ENCODE results near the gene EIF2S3B. TPM values are rescaled to one million over a fixed set of nuclear protein-coding genes. Genes with fewer than 3 reads are reported as not detected.
"Not testable (repeated sequence)": the region's sequence is repeated elsewhere in the genome, so short reads cannot be mapped to it uniquely, and the experiment has no call there.

Gene EIF2S3B
- 0.78 and 1.0 TPM in 2 replicates for total RNA-seq (2014; rRNA removed; shearing (Covaris generic); ENCODE audit: low replicate concordance)

GRCh38 chr12:10505620-10506019 is at the start of gene EIF2S3B:
EIF2S3B (plus strand) TSS chr12:10505890; CDS start chr12:10505903, 13 bp downstream.
- Histone ChIP-seq H3K36me3 (ENCODE audit: insufficient read depth, low read length) (no peaks in the 10 kb centered on the region), H3K4me3 (ENCODE audit: low read length) (no peak within 1 kb of the TSS), H2AFZ (ENCODE audit: low read length) (no peak within 1 kb of the TSS), H3K9me2 (replicated peaks; ENCODE audit: insufficient read depth, low read length) (no peaks in the 10 kb centered on the region), H3K4me1 (ENCODE audit: low read length) (peaks cover 4% of the 10 kb centered on the region), H3K9me3 (ENCODE audit: low read length) (no peaks in the 10 kb centered on the region), H3K9ac (ENCODE audit: low read length) (no peak within 1 kb of the TSS), H3K4me2 (ENCODE audit: low read depth, low read length, poor library complexity, severe bottlenecking) (no peak within 1 kb of the TSS), H3K27me3 (ENCODE audit: low read length) (no peaks in the 10 kb centered on the region), H3K79me2 (ENCODE audit: low read length) (no peaks in the 10 kb centered on the region), H3K27ac (ENCODE audit: low read length) (no peak within 1 kb of the TSS), H4K20me1 (ENCODE audit: insufficient read depth, low read depth, low read length) (no peaks in the 10 kb centered on the region)
- DNase-seq, result no peak

DNA sequence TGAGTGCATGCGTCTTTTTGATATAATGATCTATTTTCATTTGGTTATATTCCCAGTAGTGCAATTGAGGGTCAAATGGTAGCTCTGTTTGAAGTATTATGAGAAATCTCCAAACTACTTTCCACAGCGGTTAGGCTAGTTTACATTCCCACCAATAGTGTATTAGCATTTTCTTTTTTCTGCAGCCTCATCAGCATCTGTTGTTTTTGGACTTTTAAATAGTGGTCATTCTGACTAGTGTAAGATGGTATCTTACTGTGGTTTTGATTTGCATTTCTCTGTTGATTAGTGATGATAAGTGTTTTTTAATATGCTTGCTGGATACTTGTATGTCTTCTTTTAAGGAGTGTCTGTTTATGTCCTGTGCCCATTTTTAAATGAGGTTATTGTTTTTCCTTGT is 48.8 kb upstream of the EIF2S3B start:
- Histone ChIP-seq H3K4me1 (ENCODE audit: low read length) (no peaks in the 10 kb centered on the region), H3K4me3 (ENCODE audit: low read length) (no peak overlapping the region), H2AFZ (ENCODE audit: low read length) (no peak overlapping the region), H3K9me2 (replicated peaks; ENCODE audit: insufficient read depth, low read length) (no peaks in the 10 kb centered on the region), H3K9ac (ENCODE audit: low read length) (no peak overlapping the region), H3K9me3 (ENCODE audit: low read length) (no peaks in the 10 kb centered on the region; the same call in none of the 2 replicates), H3K27me3 (ENCODE audit: low read length) (no peaks in the 10 kb centered on the region), H3K27ac (ENCODE audit: low read length) (no peak overlapping the region), H4K20me1 (ENCODE audit: insufficient read depth, low read depth, low read length) (no peaks in the 10 kb centered on the region), H3K4me2 (ENCODE audit: low read depth, low read length, poor library complexity, severe bottlenecking) (no peak overlapping the region), H3K79me2 (ENCODE audit: low read length) (no peaks in the 10 kb centered on the region), H3K36me3 (ENCODE audit: insufficient read depth, low read length) (no peaks in the 10 kb centered on the region)
- DNase-seq, result no peak

GRCh38 chr12:10457760-10458159 is 47.9 kb upstream of the EIF2S3B start:
- no peak for DNase-seq
- Histone ChIP-seq H2AFZ (ENCODE audit: low read length) (no peak overlapping the region), H3K79me2 (ENCODE audit: low read length) (no peaks in the 10 kb centered on the region), H3K4me1 (ENCODE audit: low read length) (no peaks in the 10 kb centered on the region), H3K9me3 (ENCODE audit: low read length) (no peaks in the 10 kb centered on the region; the same call in none of the 2 replicates), H3K4me3 (ENCODE audit: low read length) (no peak overlapping the region), H3K9ac (ENCODE audit: low read length) (no peak overlapping the region), H4K20me1 (ENCODE audit: insufficient read depth, low read depth, low read length) (no peaks in the 10 kb centered on the region), H3K9me2 (replicated peaks; ENCODE audit: insufficient read depth, low read length) (no peaks in the 10 kb centered on the region), H3K36me3 (ENCODE audit: insufficient read depth, low read length) (no peaks in the 10 kb centered on the region), H3K27ac (ENCODE audit: low read length) (no peak overlapping the region), H3K27me3 (ENCODE audit: low read length) (no peaks in the 10 kb centered on the region), H3K4me2 (ENCODE audit: low read depth, low read length, poor library complexity, severe bottlenecking) (no peak overlapping the region)

DNA sequence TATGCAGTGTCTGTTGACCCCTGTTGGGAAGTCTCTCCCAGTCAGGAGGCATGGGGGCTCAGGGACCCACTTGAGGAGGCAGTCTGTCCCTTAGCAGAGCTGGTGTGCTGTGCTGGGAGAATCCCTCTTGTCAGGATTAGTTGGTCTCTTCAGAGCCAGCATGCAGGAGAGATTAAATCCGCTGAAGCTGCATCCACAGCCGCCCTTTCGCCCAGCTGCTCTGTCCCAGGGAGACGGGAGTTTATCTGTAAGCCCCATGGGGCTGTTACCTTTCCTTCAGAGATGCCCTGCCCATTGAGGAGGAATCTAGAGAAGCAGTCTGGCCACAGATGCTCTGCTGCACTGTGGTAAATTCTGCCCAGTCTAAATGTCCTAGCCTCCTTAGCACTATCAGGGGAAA is 39.4 kb upstream of the EIF2S3B start:
- Histone ChIP-seq H3K4me2 (ENCODE audit: low read depth, low read length, poor library complexity, severe bottlenecking) (no peak overlapping the region), H3K27me3 (ENCODE audit: low read length) (no peaks in the 10 kb centered on the region), H3K79me2 (ENCODE audit: low read length) (no peaks in the 10 kb centered on the region), H3K9me3 (ENCODE audit: low read length) (no peaks in the 10 kb centered on the region), H4K20me1 (ENCODE audit: insufficient read depth, low read depth, low read length) (no peaks in the 10 kb centered on the region), H2AFZ (ENCODE audit: low read length) (no peak overlapping the region), H3K4me1 (ENCODE audit: low read length) (no peaks in the 10 kb centered on the region), H3K36me3 (ENCODE audit: insufficient read depth, low read length) (no peaks in the 10 kb centered on the region), H3K9me2 (replicated peaks; ENCODE audit: insufficient read depth, low read length) (no peaks in the 10 kb centered on the region), H3K4me3 (ENCODE audit: low read length) (no peak overlapping the region), H3K27ac (ENCODE audit: low read length) (no peak overlapping the region), H3K9ac (ENCODE audit: low read length) (no peak overlapping the region)
- no peak for DNase-seq

GRCh38 chr12:10469701-10470100 is 36.0 kb upstream of the EIF2S3B start:
- no peaks in the 10 kb centered on the region for H3K79me2 ChIP-seq (ENCODE audit: low read length)
- no peaks in the 10 kb centered on the region for H3K27me3 ChIP-seq (ENCODE audit: low read length)
- H3K4me3 ChIP-seq (ENCODE audit: low read length), result no peak overlapping the region
- H3K4me1 ChIP-seq (ENCODE audit: low read length), result no peaks in the 10 kb centered on the region
- no peaks in the 10 kb centered on the region for H3K9me2 ChIP-seq (replicated peaks; ENCODE audit: insufficient read depth, low read length)
- H3K9me3 ChIP-seq (ENCODE audit: low read length), result no peaks in the 10 kb centered on the region
- H3K27ac ChIP-seq (ENCODE audit: low read length), result no peak overlapping the region
- no peaks in the 10 kb centered on the region for H4K20me1 ChIP-seq (ENCODE audit: insufficient read depth, low read depth, low read length)
- no peak overlapping the region for H3K9ac ChIP-seq (ENCODE audit: low read length)
- no peak overlapping the region for H3K4me2 ChIP-seq (ENCODE audit: low read depth, low read length, poor library complexity, severe bottlenecking)
- no peak overlapping the region for H2AFZ ChIP-seq (ENCODE audit: low read length)
- no peak for DNase-seq
- no peaks in the 10 kb centered on the region for H3K36me3 ChIP-seq (ENCODE audit: insufficient read depth, low read length)

DNA sequence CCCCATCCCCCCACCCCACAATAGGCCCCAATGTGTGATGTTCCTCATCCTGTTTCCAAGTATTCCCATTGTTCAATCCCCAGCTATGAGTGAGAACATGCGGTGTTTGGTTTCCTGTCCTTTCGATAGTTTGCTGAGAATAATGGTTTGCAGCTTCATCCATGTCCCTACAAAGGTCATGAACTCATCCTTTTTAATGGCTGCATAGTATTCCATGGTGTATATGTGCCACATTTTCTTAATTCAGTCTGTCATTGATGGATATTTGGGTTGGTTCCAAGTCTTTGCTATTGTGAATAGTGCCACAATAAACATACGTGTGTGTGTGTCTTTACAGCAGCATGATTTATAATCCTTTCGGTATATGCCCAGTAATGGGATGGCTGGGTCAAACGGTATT is 32.9 kb upstream of the EIF2S3B start:
- DNase-seq; H3K4me3 ChIP-seq (ENCODE audit: low read length); H3K9ac ChIP-seq (ENCODE audit: low read length); H2AFZ ChIP-seq (ENCODE audit: low read length); H4K20me1 ChIP-seq (ENCODE audit: insufficient read depth, low read depth, low read length); H3K27me3 ChIP-seq (ENCODE audit: low read length); H3K27ac ChIP-seq (ENCODE audit: low read length); H3K9me3 ChIP-seq (ENCODE audit: low read length); H3K4me1 ChIP-seq (ENCODE audit: low read length); H3K79me2 ChIP-seq (ENCODE audit: low read length); H3K9me2 ChIP-seq (replicated peaks; ENCODE audit: insufficient read depth, low read length); H3K36me3 ChIP-seq (ENCODE audit: insufficient read depth, low read length); H3K4me2 ChIP-seq (ENCODE audit: low read depth, low read length, poor library complexity, severe bottlenecking): not testable (repeated sequence)

- H3K9me3 ChIP-seq (ENCODE audit: low read length); H3K27ac ChIP-seq (ENCODE audit: low read length); DNase-seq: not testable (repeated sequence)
These were observed 23.8 kb upstream of the EIF2S3B start for GRCh38 chr12:10481901-10482300.

DNA sequence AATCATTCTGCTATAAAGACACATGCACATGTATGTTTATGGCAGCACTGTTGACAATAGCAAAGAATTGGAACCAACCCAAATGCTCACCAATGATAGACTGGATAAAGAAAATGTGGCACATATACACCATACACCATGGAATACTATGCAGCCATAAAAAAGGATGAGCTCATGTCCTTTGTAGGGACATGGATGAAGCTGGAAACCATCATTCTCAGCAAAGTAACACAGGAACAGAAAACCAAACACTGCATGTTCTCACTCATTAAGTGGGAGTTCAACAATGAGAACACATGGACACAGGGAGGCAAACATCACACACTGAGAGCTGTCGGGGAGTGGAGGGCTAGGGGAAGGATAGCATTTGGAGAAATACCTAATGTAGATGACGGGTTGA is 18.4 kb upstream of the EIF2S3B start:
- H3K4me2 ChIP-seq (ENCODE audit: low read depth, low read length, poor library complexity, severe bottlenecking), result not testable (repeated sequence)

More at GRCh38 chr12:10481901-10482300, 23.8 kb upstream of the EIF2S3B start:
- H3K4me1 ChIP-seq (ENCODE audit: low read length); H3K4me2 ChIP-seq (ENCODE audit: low read depth, low read length, poor library complexity, severe bottlenecking); H3K36me3 ChIP-seq (ENCODE audit: insufficient read depth, low read length); H3K9ac ChIP-seq (ENCODE audit: low read length); H3K27me3 ChIP-seq (ENCODE audit: low read length); H3K79me2 ChIP-seq (ENCODE audit: low read length); H4K20me1 ChIP-seq (ENCODE audit: insufficient read depth, low read depth, low read length); H2AFZ ChIP-seq (ENCODE audit: low read length); H3K4me3 ChIP-seq (ENCODE audit: low read length); H3K9me2 ChIP-seq (replicated peaks; ENCODE audit: insufficient read depth, low read length): not testable (repeated sequence)

DNA sequence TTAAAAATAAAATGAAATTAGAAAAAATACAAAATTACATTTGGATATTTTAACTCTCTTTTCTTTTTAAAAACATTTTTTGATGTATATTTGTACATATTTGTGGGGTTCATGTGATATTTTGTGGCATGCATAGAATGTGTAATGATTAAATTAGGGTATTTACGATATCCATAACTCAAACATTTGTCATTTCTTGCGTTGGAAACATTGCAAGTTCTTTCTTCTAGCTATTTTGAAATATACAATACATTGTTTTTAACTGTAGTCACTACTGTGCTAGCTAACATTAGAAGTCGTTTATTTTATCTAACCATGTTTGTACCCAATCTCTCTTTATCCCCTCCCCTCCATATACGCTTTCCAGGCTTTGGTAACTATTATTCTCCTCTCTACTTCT is 13.9 kb upstream of the EIF2S3B start:
- H3K9me3 ChIP-seq (ENCODE audit: low read length), result no peaks in the 10 kb centered on the region
- DNase-seq, result no peak
- H3K36me3 ChIP-seq (ENCODE audit: insufficient read depth, low read length), result no peaks in the 10 kb centered on the region
- no peaks in the 10 kb centered on the region for H3K79me2 ChIP-seq (ENCODE audit: low read length)
- no peak overlapping the region for H3K4me2 ChIP-seq (ENCODE audit: low read depth, low read length, poor library complexity, severe bottlenecking)
- no peak overlapping the region for H2AFZ ChIP-seq (ENCODE audit: low read length)
- H3K27ac ChIP-seq (ENCODE audit: low read length), result no peak overlapping the region
- H3K9ac ChIP-seq (ENCODE audit: low read length), result no peak overlapping the region
- no peaks in the 10 kb centered on the region for H3K9me2 ChIP-seq (replicated peaks; ENCODE audit: insufficient read depth, low read length)
- no peaks in the 10 kb centered on the region for H3K27me3 ChIP-seq (ENCODE audit: low read length)
- no peak overlapping the region for H3K4me3 ChIP-seq (ENCODE audit: low read length)
- H4K20me1 ChIP-seq (ENCODE audit: insufficient read depth, low read depth, low read length), result no peaks in the 10 kb centered on the region
- H3K4me1 ChIP-seq (ENCODE audit: low read length), result no peaks in the 10 kb centered on the region

More for the DNA sequence above, 18.4 kb upstream of the EIF2S3B start:
- not testable (repeated sequence) for H3K27ac ChIP-seq (ENCODE audit: low read length); H3K27me3 ChIP-seq (ENCODE audit: low read length); H4K20me1 ChIP-seq (ENCODE audit: insufficient read depth, low read depth, low read length); H2AFZ ChIP-seq (ENCODE audit: low read length); DNase-seq; H3K79me2 ChIP-seq (ENCODE audit: low read length); H3K36me3 ChIP-seq (ENCODE audit: insufficient read depth, low read length); H3K9me2 ChIP-seq (replicated peaks; ENCODE audit: insufficient read depth, low read length); H3K9me3 ChIP-seq (ENCODE audit: low read length); H3K4me3 ChIP-seq (ENCODE audit: low read length); H3K4me1 ChIP-seq (ENCODE audit: low read length); H3K9ac ChIP-seq (ENCODE audit: low read length)

Measured in Karpas-422 (cell line).